ENCODE results near the gene NKAIN4.

The NKAIN4 gene

DNA sequence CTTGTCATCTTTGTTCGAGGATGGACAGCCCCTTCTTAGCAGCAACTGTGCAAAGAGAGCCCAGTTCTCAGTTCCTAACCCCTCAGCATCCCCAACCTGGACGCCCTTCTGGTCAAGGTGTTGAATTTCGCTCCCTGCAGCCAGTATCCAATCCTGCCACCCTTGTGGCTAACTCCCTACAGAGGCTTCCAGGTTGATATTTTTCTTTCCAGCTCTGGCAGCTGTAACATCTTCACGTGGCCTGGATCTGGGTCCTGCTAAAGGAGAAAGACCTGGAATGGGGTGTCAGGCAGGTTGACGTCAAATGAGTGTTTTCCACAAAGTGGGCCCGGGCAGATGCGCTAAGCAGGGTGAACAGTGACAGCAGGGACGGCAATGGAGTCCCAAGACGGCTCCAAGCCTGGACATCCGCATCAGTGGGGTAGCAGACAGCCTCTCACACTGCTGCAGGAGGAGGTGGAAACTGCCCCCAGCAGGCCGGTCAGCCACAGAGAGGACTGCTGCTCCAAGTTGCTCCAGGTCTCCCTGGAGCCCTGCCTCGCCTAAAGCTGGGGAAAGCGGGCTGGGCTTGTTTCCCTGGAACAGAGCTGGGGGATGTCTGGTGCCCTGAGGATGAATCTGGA is 37.3 kb downstream of the NKAIN4 start:
- no peak for DNase-seq

- DNase-seq: peak in 1 of 2 experiments; percentile 76
Observed at GRCh38 chr20:63216041-63216848, 38.0 kb downstream of the NKAIN4 start, which contains the start of gene YTHDF1. Gene YTHDF1 (minus strand): TSS chr20:63216131. CDS start chr20:63215892, 239 bp downstream.

DNA sequence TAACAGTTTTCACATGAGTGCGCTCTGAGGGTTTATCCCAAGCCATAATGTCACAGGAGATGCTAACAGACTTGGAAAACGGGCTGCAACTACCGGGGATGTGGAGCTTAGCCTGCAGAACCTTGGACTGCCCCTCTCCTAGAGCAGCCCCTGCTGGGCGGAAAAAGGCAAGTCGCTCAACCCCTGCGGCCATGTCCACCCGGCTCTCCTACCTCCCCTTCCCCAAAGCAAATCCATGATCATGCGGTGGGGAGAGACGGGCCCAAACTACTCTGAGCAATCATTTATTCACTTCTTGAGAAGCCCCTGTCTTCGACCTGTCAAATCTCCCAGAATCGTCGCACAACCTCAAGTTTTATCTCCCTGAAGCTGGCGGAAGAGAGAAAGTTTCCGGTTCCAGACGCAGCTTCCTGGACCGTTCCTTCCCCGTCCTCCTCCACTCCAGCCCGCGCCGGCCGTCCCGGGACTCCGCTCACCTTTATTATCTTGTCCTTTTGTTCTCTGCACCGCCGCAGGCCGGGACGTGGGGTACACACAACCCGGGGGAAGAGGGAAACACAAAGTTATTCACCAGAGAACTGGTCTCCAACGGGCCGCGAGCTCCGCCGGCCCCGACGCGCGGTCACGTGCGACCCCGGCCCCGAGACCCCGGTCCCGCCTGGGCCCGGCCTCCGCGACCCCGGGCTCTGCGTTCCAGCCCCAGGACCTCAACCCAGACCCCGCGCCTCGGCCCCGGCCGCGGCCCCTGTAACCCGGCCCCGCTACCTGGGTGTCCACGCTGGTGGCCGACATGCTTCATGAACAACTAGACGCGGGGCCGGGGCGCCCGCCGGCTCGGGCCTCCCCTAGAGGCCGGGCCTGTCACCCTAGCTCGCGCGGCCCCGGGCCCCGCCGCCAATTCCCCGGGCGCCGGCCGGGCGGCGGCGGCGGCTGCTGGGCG is 38.9 kb downstream of the NKAIN4 start:
- no peak for DNase-seq

GRCh38 chr20:63214514-63214913 is 39.7 kb downstream of the NKAIN4 start:
- no peak for DNase-seq

DNA sequence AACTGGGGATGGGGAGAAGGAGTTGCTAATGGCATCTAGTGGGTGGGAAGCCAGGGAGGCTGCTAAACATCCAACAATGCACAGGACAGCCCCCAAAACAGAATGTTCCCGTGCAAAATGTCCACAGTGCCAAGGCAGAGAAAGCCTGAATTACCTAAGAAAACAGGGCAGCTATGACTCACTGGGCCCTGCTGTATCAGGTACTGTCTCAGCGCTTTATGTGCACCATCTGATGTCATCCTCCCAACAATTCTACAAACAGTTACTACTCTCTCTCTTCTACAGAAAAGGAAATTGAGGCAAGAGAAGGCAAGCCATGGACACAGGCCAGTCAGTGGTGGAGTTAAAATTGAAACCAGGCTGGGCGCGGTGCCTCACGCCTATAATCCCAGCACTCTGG is 41.5 kb downstream of the NKAIN4 start:
- DNase-seq: no peak

DNA sequence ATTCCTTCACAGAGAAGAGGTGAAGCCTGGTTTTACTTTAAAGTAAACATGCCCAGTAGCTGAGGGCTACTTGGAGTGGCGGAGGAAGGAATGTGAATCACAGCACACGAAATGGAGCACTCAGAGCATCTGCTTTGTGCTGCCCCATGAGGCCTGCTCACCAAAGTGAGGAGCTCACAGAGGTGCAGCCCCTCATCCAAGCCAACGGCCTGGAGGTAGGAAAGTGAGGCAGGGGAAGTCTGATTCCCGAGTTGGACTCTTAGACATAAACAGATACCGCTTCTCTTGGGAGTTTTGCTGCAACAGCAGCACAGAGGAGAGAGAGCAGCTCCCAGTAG is 41.9 kb downstream of the NKAIN4 start:
- DNase-seq: no peak

DNA sequence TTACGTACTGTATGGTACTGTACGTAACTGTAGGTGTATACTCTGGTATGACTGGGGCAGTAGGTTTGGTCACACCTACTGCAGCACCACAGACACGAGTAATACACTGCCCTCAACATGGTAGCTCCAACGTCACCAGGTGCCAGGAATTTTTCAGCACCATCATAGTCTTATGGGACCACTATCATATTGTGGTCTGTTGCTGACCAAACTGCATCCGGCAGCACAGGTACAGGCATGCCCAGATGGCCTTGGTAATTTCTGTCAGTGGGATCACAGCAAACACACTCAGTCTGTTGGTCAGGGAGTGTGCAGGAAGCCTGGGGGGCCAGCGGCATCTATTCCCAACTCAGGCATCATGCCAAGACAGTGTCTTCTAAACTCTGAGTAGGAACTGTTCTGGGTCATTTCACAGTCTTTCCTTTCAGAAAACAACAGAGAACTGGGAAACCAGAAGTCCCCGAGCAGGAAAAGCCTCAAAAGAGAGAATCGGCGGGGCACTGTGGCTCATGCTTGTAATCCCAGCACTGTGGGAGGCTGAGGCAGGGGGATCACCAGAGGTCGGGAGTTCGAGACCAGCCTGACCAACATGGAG is 44.2 kb downstream of the NKAIN4 start:
- no peak for DNase-seq

- DNase-seq: no peak
Observed at GRCh38 chr20:63208346-63208909, 45.8 kb downstream of the NKAIN4 start.

DNA sequence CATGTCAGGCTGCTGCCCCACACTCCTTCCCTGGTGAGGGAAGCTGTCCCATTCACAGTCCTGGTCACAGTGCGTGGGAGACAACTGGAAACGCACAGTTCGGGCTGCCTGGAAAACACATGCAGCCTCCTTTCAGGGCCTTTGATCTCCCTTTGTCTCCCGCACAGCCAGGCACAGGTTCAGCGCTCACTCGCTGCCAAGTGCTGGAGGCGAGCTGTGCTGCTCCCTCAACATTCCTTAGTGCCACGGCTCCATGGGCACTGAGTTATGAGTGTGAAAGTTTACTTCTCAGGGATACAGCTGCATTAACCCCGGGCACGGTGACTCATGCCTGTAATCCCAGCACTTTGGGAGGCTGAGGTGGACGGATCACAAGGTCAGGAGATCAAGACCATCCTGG is 47.4 kb downstream of the NKAIN4 start:
- no peak for DNase-seq

DNA sequence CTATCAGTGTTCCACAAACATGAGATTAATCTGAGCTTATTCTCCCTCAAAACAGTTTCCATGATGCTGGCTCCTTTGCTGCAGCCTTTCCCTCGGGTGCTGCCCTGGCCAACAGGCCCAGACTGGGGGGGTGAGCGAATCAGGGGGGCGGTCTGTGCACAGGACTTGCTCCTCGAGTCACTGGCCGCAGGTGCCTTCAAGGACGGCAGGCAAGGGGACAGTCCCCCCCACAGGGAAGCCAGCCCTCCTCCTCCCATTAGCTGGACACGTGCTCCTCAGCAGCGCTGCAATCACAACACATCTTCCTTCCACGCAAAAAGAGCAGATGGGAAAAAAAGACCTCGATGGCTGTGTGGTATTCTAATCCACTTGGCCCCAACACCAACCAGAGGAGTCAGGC is 48.4 kb downstream of the NKAIN4 start:
- DNase-seq: no peak

DNA sequence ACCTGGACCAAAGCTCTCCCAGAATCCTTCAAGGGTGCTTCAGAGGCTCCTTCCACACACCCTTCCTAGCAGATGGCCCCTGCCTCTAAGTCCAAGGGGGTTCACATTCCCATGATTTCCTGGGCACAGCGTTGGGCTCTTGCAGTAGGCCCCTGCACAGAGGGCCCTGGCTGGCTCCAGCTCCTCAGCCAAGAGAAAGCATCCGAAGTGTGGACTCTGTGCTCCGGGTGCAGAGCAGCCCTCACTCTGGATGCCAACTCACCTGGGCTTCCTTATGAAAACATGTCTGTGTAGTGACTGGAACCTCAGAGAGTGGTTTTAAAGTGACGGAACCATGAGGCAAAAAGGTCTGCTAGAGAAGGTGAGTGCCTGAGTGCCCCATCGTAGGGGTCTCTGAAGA is 49.9 kb downstream of the NKAIN4 start:
- no peak for DNase-seq

DNA sequence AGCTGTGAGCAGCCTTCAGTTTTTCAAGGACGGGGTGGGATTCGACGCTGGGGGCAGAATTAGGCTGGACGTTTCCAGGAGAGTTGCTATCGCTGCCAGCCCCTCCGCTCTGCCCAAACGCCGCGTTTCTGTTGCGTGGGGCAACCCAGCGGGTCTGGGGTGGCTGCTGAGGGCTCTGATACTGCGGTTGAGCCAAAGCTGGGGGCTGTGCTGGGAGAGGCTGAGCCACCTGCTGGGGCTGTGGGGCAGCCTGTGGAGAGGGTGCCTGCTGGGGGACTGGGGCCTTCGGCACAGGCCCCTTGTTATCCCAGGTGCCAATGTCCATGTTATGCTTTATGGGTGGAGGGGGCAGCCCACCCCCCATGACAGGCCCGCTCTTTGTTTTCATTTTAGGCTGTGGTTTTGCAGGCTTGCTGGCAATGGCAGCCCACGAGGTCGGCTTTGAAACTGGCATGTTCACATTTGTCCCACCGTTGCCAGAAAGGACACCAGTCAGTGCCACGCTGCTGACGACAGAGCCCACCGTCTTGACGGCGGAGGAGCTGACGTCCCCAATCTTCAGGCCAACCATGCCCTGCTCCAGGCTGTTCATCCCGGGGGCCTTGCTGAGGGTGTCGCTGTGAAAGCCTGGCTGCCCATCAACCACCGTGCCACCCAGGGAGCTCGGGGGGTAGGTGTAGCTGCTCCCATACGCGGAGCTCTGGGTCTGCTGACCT is 51.3 kb downstream of the NKAIN4 start:
- no peak for DNase-seq

DNA sequence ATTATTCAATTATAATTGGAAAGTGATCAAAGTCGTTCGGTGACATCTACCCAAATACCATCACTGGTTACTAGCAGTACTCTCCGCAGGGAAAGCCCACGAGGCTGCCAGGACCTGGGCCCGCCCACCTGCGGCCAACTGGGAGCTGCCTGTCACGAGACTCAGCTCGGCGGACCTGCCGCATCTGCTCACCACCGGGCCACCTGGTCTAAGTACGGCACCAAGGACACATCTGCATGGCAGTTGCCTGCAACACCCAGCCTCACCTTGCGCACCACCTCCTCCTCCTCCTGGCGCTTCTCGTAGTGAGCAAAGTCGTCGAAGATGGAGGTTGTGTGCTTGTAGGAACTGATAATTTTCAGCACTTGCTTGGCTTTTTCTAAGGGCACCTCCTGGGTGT is 52.2 kb downstream of the NKAIN4 start:
- DNase-seq: no peak

DNA sequence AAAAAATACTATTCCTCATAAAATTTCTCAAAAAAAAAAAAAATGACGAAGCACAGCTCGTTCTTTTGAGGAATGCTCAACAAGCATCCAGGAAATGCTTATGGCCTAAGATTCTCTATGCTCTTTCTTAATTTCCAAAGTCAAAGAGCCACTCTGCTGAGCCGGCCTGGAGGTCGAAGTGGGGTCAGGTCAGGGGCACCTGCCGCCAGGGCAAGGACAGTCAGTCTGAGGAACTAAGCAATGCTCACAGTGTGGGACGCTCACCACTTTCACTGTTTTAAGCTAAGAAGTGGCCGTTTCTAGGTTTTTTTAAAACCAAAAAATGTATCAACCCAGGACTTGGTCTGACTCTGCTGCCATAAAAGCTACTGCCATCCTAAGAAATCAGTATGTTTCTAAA is 55.7 kb downstream of the NKAIN4 start:
- no peak for DNase-seq

DNA sequence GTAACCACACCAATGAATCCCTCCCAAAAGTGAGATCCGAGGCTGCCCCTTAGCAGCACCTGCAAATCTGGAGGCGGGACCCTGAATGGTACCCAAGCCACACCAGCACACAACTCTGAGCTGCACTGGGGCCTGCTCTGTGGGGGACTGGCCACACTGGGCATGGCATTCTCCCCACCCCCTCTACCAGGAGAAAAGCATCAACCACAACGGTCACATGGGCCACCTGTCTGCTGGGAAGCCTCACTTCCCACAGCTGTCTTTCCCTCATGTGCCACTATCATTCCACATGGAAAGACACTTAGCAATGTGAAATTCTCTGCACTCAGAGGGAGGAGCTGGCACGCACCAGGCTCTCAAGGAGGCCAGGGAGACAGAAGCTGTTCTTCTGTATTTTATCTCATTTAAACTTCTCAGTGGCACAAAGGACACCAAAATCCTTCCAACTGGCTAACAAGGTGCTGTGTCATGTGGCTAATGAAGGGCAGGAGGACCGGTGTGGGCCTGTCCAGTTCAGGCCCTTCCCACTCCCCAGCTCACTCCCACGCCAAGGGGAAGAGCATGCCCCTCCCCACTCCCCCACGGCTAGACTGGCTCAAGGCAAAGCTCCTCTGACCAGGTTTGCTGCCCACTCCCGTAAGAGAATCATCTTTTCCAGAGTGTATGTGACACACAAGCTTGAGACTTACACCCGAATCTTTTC is 57.3 kb downstream of the NKAIN4 start:
- no peak for DNase-seq

DNA sequence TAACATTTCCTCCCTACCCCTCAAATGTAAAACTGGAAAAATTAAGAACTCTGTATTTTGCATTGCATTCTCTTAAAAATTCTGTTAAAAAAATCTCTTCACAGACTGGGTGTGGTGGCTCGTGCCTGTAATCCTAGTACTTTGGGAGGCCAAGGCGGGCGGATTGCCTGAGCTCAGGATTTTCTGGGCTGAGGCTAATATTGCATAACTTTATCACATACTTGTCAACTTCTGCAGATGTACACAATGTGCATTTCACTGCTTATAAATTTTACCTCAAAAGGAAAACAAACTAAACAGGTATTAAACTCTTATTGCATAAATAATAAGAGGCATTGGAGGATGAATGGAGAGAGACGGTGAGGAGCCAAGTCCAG is 59.5 kb downstream of the NKAIN4 start:
- no peak for DNase-seq

- no peak for DNase-seq
Observed at GRCh38 chr20:63194007-63194796, 60.1 kb downstream of the NKAIN4 start.

DNA sequence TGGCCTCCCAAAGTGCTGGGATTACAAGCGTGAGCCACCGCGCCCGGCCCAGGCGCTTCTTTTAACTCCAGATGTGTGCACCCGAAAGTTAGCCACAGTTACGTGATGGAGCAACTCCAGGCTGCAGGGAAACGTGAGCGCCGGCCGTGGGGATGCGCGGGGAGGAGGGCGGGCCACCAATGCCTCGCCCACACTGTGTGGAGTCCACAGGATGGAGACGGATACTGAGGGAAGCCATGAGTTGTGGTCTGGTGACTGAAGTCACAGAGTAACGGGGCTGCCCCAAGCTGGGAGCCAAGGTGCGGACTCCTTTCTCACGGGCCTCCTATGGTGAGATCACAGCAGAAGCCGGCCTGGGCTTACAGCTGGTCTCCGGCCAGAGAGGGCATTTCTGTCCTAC is 61.5 kb downstream of the NKAIN4 start:
- DNase-seq: no peak

DNA sequence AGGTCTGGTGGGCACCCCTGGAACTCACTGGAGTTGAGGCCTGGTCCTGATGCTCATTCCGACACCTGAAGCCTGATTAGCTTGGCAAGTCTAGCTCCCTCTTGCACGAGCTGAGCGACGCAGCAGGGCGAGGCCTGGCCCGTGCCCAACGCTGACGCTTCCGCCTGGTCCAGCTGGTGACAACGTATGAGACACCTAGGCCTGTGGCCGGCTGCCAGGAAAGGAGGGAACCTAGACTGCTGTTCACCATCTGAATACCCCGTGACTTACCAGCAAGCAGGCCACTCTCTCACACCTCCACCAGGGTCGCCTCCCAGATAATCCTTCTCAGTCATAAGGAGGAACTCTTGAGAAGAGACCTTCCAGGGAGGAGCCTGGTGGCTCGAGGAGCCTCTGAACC is 62.9 kb downstream of the NKAIN4 start:
- DNase-seq: peak in 1 of 2 experiments; percentile 40

- no peak for DNase-seq
Observed at GRCh38 chr20:63190828-63191227, 63.4 kb downstream of the NKAIN4 start.

All from cerebellar nuclear complex (tissue), 1 donor.